ENCODE measurements around the gene ANKLE2. TPM values are rescaled to one million over a fixed set of nuclear protein-coding genes. Genes with fewer than 3 reads are reported as not detected.
"Not testable (repeated sequence)": the region's sequence is repeated elsewhere in the genome, so short reads cannot be mapped to it uniquely, and the experiment has no call there.

Gene ANKLE2
- total RNA-seq, 4 donors from 2014 or later, result 57.9 to 94.5 (median 60.5) TPM

DNA sequence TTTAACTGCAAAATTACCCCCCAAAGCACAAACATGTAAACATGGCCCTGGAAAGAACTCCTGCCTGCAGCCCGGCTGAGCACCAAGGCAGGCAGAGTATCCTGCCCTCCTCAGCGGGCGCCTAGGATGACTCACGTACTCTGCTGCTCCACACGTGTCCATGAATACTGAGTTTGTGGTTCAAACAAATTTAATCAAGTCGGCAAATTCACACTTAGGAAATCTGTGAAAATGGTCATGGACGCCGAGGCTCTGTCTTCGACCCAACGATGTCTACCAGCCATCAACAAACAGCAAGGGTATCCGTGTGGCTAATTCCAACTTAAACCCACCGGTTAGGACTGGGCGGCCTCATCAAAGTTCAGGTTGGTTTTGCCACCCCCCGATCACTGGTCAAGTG lies 41.5 kb upstream of the ANKLE2 start:
- TF ChIP-seq POLR2A (IDR thresholded peaks at IDR 0.05), result no peak
- TF ChIP-seq, protein P1, sequence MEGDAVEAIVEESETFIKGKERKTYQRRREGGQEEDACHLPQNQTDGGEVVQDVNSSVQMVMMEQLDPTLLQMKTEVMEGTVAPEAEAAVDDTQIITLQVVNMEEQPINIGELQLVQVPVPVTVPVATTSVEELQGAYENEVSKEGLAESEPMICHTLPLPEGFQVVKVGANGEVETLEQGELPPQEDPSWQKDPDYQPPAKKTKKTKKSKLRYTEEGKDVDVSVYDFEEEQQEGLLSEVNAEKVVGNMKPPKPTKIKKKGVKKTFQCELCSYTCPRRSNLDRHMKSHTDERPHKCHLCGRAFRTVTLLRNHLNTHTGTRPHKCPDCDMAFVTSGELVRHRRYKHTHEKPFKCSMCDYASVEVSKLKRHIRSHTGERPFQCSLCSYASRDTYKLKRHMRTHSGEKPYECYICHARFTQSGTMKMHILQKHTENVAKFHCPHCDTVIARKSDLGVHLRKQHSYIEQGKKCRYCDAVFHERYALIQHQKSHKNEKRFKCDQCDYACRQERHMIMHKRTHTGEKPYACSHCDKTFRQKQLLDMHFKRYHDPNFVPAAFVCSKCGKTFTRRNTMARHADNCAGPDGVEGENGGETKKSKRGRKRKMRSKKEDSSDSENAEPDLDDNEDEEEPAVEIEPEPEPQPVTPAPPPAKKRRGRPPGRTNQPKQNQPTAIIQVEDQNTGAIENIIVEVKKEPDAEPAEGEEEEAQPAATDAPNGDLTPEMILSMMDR (IDR thresholded peaks at IDR 0.05), result no peak
- no peak overlapping the region for H3K4me3 ChIP-seq (ENCODE audit: low read depth, poor library complexity, severe bottlenecking)
- intact Hi-C loops (cut with DNase I; ENCODE audit: low total_unique reads), result no loop called here
- 92 to 97% methylated on average over 14 of the region's 14 CpGs for WGBS, 2 donors
- no peak for DNase-seq (ENCODE audit: low spot score in 2 of 2)

DNA sequence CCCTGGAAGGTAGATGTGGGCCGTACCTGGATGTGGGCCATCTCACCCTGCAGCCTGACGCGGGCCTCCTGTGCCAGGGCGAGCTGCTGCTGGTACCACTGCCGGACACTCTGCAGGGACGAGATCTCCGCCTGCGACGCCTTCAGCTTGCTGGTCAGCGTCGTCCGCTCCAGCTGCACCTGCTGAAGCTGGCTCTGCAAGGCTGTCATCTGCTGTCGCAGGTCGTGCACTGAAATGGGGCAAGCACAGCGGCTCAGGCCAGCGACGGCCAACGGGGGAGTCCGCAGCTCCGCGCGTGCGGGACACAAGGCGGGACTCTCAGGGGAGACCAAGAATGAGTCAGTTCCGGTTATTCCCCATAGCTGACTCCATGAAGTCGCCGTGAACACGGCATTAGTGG lies 40.1 kb upstream of the ANKLE2 start:
- no peak for TF ChIP-seq POLR2A (IDR thresholded peaks at IDR 0.05)
- no peak for DNase-seq (ENCODE audit: low spot score in 2 of 2)
- 93 to 95% methylated on average over 28 of the region's 28 CpGs for WGBS, 2 donors
- H3K4me3 ChIP-seq (ENCODE audit: low read depth, poor library complexity, severe bottlenecking), result no peak overlapping the region
- intact Hi-C loops (cut with DNase I; ENCODE audit: low total_unique reads), result no loop called here

DNA sequence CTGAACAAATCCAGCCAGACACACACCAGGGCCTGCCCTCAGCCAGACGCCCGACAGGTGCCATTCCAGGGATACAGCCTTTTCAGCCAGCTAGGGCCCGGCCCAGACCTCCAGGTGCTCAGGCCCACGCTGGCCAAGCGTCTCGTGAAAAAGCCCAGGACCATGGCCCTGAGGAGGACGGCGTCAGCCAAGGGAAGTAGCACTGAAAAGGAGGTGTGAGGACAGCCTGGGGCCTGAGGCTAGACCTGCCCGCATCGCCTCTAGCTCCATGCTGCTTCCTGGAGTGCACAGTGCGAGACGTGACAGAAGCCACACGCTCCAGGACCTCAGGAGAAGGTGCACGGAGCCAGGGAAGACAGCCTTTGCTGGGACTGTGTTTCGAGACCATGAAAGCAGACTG lies 37.2 kb upstream of the ANKLE2 start:
- 92 to 95% methylated on average over 15 of the region's 15 CpGs for WGBS, 2 donors
- intact Hi-C loops (cut with DNase I; ENCODE audit: low total_unique reads), result no loop called here
- H3K4me3 ChIP-seq (ENCODE audit: low read depth, poor library complexity, severe bottlenecking), result no peak overlapping the region
- no peak for TF ChIP-seq POLR2A (IDR thresholded peaks at IDR 0.05)
- TF ChIP-seq, protein P1 (IDR thresholded peaks at IDR 0.05), result no peak
- no peak for DNase-seq (ENCODE audit: low spot score in 2 of 2)

DNA sequence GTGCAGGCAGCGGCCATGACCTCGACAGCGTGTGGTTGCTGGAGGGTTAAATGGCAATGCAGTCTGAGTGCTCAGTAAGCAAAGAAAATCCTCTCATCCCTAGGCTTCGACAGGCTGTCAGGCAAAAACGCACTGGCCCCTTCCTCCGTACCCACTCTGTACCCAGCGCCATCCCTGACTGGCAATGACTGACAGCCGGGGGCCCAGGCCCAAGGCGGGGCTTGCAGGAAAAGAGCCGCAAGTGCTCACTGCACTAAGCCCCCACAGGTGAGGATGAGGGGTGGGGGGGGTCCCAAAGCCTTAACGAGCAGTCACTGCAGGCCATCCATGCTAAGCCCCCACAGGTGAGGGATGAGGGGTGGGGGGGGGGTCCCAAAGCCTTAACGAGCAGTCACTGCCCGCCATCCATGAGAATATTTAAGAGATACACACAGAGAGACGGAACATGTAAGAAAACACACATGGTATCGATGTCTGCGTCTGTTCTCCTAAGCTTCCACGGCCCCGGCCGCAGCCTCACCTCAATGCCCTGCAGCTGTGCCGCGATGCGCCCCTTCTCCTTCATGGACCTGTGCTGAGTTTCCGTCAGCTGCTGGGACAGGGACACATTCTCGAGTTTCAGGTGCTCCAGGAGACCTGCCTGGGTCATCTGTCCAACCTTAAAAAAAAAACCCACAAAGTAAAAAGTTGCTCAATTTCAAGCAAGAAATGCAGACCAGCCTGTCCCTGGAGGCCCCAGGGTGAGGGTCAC lies 36.4 kb upstream of the ANKLE2 start:
- TF ChIP-seq, protein P1 (IDR thresholded peaks at IDR 0.05), result no peak
- TF ChIP-seq POLR2A (IDR thresholded peaks at IDR 0.05), result no peak
- H3K4me3 ChIP-seq (ENCODE audit: low read depth, poor library complexity, severe bottlenecking), result no peak overlapping the region
- no peak for DNase-seq (ENCODE audit: low spot score in 2 of 2)
- 90 to 92% methylated on average over 23 to 24 of the region's 24 CpGs for WGBS, 2 donors
- intact Hi-C loops (cut with DNase I; ENCODE audit: low total_unique reads), result no loop called here

DNA sequence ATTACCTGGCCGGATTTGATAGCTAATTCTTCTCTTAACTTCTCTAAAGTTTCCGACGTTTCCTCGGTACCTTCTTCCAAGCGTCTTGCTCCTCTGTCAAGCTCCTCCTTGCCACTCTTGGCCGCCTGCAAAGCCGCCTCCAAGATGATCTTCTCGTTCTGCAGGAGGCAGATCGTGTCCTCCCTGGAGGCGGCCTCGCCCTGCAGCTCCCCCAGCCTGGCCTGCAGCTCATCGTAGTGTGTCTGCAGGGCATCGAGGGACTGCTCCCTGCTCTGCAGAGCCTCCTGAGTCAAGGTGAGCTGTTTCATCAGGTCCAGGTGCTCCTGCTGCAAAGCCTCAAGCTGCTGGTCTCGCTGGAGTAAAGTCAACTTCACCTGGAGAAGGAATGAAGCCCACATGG lies 34.2 kb upstream of the ANKLE2 start:
- TF ChIP-seq, protein P1 (IDR thresholded peaks at IDR 0.05), result no peak
- 91 to 93% methylated on average over 14 of the region's 14 CpGs for whole genome bisulfite sequencing, 2 donors
- no peak overlapping the region for H3K4me3 ChIP-seq (ENCODE audit: low read depth, poor library complexity, severe bottlenecking)
- DNase-seq (ENCODE audit: low spot score in 2 of 2), result no peak
- intact Hi-C loops (cut with DNase I; ENCODE audit: low total_unique reads), result no loop called here

DNA sequence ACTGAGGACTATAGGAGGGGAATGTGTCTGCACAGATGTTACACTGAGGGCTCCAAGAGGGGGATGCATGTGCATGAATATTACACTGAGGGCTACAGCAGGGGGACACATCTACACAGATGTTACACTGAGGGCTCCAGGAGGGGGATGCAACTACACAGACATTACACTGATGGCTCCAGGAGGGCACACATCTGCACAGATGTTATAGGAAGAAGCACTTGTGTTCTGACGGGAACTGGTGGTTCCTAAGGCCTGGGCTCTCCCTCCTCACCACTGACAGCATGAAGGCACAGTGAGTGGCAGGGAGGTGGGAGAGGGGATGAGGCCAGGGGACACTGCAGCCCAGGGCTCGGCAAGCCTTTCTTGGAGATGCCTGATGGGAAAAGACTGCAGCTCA lies 30.3 kb upstream of the ANKLE2 start:
- WGBS, 2 donors, result 91 to 94% methylated on average over 2 of the region's 2 CpGs
- intact Hi-C loops (cut with DNase I; ENCODE audit: low total_unique reads); H3K4me3 ChIP-seq (ENCODE audit: low read depth, poor library complexity, severe bottlenecking); DNase-seq (ENCODE audit: low spot score in 2 of 2): not testable (repeated sequence)

DNA sequence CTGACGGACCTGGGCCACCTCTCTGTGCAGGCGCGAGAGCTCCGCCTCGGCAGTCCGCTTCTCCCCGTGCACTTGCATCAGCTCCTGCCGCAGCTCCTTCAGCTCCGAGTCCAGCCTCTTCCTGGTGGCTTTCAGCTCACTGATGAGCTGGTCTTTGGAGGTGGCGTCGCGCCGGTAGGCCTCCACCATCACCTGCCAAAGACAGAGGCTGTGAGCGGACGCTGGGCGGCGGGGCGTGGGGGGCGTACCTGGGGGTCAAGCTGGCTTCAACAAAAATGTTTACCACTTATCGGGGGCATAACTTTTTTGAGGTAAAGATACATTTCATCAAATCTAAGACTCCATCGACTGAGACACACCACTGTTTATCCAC lies 27.5 kb upstream of the ANKLE2 start:
- 95 to 97% methylated on average over 18 to 21 of the region's 21 CpGs for WGBS, 2 donors
- TF ChIP-seq, protein P1 (IDR thresholded peaks at IDR 0.05), result no peak
- no peak overlapping the region for H3K4me3 ChIP-seq (ENCODE audit: low read depth, poor library complexity, severe bottlenecking)
- intact Hi-C loops (cut with DNase I; ENCODE audit: low total_unique reads), result no loop called here
- DNase-seq (ENCODE audit: low spot score in 2 of 2), result no peak

All from lower leg skin (tissue), 4 donors.